ENCODE measurements around the gene RUSC1.

The RUSC1 gene

DNA sequence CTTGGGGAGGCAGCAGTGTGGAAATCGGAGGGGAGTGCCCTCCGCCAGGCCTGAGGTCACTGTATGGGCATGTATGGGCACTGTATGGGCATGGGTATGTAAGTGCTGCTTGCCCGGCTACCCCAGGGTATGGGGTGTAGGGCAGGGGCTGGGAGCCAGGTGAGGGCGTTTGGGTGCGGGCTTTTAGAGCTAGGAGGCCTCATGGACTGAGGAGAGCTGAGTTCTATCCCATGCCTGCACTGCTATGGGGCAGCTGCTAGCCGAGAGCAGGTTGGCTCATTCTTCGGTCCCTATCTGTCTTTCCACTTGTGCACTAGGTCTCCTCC is 24.8 kb upstream of the RUSC1 start:
- H3K4me3 ChIP-seq (replicated peaks; ENCODE audit: low read depth, low read length) = no peak overlapping the region
- DNase-seq (ENCODE audit: extremely low read depth, low read depth) = no peak
- TF ChIP-seq, protein P1, sequence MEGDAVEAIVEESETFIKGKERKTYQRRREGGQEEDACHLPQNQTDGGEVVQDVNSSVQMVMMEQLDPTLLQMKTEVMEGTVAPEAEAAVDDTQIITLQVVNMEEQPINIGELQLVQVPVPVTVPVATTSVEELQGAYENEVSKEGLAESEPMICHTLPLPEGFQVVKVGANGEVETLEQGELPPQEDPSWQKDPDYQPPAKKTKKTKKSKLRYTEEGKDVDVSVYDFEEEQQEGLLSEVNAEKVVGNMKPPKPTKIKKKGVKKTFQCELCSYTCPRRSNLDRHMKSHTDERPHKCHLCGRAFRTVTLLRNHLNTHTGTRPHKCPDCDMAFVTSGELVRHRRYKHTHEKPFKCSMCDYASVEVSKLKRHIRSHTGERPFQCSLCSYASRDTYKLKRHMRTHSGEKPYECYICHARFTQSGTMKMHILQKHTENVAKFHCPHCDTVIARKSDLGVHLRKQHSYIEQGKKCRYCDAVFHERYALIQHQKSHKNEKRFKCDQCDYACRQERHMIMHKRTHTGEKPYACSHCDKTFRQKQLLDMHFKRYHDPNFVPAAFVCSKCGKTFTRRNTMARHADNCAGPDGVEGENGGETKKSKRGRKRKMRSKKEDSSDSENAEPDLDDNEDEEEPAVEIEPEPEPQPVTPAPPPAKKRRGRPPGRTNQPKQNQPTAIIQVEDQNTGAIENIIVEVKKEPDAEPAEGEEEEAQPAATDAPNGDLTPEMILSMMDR (IDR thresholded peaks at IDR 0.05; ENCODE audit: low read depth, low read length, missing control alignments) = no peak

DNA sequence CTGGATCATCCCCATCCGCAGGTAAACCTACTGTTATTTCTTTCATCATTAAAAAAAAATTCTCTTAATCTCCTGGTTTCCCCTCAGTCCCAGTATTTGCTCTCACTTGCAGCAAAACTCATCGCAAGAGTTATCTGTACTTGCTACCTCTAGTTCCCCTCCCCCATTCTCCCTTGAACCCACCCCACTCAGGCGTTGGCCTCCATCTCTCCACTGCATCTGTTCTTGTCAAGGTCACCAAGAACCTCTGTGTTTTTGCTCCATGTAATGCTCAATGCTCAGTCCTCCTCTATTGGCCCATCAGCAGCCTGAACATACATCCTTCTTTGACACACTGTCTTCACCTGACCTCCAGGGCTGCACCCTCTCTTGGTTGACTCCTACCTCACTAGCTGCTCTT is 24.0 kb upstream of the RUSC1 start:
- H3K4me3 ChIP-seq (replicated peaks; ENCODE audit: low read depth, low read length) = no peak overlapping the region
- DNase-seq (ENCODE audit: extremely low read depth, low read depth) = no peak
- TF ChIP-seq, protein P1 (IDR thresholded peaks at IDR 0.05; ENCODE audit: low read depth, low read length, missing control alignments) = no peak

GRCh38 chr1:155297384-155297783 is 23.3 kb upstream of the RUSC1 start:
- TF ChIP-seq, protein P1 (IDR thresholded peaks at IDR 0.05; ENCODE audit: low read depth, low read length, missing control alignments) = no peak
- H3K4me3 ChIP-seq (replicated peaks; ENCODE audit: low read depth, low read length) = no peak overlapping the region
- no peak for DNase-seq (ENCODE audit: extremely low read depth, low read depth)

DNA sequence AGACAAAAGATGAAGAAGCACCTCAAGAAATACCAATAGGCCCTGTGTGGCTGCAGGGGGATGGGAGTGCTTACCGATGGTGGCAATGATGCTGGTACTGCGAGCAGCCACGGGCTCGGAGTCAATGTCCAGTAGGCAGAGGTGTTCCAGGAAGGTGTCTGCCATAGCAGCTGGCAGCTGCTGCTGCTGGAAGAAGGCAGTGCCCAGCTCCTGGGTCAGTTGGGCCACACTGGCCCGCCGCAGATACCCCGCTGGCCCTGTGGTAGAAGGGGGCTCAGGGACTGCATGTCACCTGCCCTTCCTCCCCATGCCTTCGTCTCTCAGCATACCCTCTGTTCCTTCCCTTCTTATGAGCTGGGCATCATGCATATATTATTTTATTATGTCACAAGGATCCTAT is 20.7 kb upstream of the RUSC1 start:
- no peak overlapping the region for H3K4me3 ChIP-seq (replicated peaks; ENCODE audit: low read depth, low read length)

GRCh38 chr1:155300553-155301329 is 20.0 kb upstream of the RUSC1 start:
- TF ChIP-seq, protein P1 (IDR thresholded peaks at IDR 0.05; ENCODE audit: low read depth, low read length, missing control alignments) = no peak
- no peak overlapping the region for H3K4me3 ChIP-seq (replicated peaks; ENCODE audit: low read depth, low read length)
- no peak for DNase-seq (ENCODE audit: extremely low read depth, low read depth)

More for the DNA sequence above, 20.7 kb upstream of the RUSC1 start:
- no peak for DNase-seq (ENCODE audit: extremely low read depth, low read depth)
- TF ChIP-seq, protein P1 (IDR thresholded peaks at IDR 0.05; ENCODE audit: low read depth, low read length, missing control alignments) = no peak

GRCh38 chr1:155301342-155301841 is 19.3 kb upstream of the RUSC1 start, which contains the start of gene PKLR:
Gene PKLR (minus strand): TSS chr1:155301438. CDS start chr1:155301395, 43 bp downstream.
- no peak within 1 kb of the TSS for H3K4me3 ChIP-seq (replicated peaks; ENCODE audit: low read depth, low read length)
- TF ChIP-seq, protein P1 (IDR thresholded peaks at IDR 0.05; ENCODE audit: low read depth, low read length, missing control alignments) = no peak
- no peak for DNase-seq (ENCODE audit: extremely low read depth, low read depth)

Measured in HFF-Myc (cell line).